HepG2 (cell line): ENCODE measurements around the gene CPNE2. TPM values are rescaled to one million over a fixed set of nuclear protein-coding genes. Genes with fewer than 3 reads are reported as not detected.

Source experiments
- BATF2 ChIP-seq: sonication (generic); formaldehyde crosslinking; IDR thresholded peaks from 2 replicates; pipeline ENCODE4 v1.8.0; 2022; ENCODE audit warnings: mild to moderate bottlenecking, missing genetic modification reagents, moderate library complexity
- GZF1 ChIP-seq: sonication (generic); formaldehyde crosslinking; IDR thresholded peaks from 2 replicates; pipeline ENCODE4 v1.5.1; 2020; ENCODE audit warnings: mild to moderate bottlenecking, missing genetic modification reagents
- HMGA1 ChIP-seq: sonication (generic); formaldehyde crosslinking; conservative IDR thresholded peaks from 2 replicates; pipeline ENCODE4 v1.4.0; 2020; ENCODE audit warnings: missing genetic modification reagents
- HOMEZ ChIP-seq: IDR thresholded peaks from 2 replicates; pipeline ENCODE4 v1.6.1; 2016; ENCODE audit warnings: low read depth
- MAFF ChIP-seq: IDR thresholded peaks from 2 replicates; pipeline ENCODE4 v1.6.1; 2011; ENCODE audit warnings: low read depth, low read length, improper control_type of control experiment
- MEIS1 ChIP-seq: sonication (generic); formaldehyde crosslinking; IDR thresholded peaks from 2 replicates; pipeline ENCODE4 v1.9.0; 2021; ENCODE audit warnings: mild to moderate bottlenecking, missing genetic modification reagents, moderate library complexity, borderline replicate concordance
- NCOA5 ChIP-seq: sonication (generic); formaldehyde crosslinking; IDR thresholded peaks from 2 replicates; pipeline ENCODE4 v1.4.0; 2020; ENCODE audit warnings: missing genetic modification reagents
- PHF8 ChIP-seq: sonication (generic); formaldehyde crosslinking; IDR thresholded peaks from 2 replicates; pipeline ENCODE4 v1.5.0; 2020; ENCODE audit warnings: missing genetic modification reagents
- PLSCR1 ChIP-seq: sonication (generic); formaldehyde crosslinking; IDR thresholded peaks from 2 replicates; pipeline ENCODE4 v1.5.0; 2020; ENCODE audit warnings: missing genetic modification reagents, mild to moderate bottlenecking, borderline replicate concordance
- RARA ChIP-seq: IDR thresholded peaks from 2 replicates; pipeline ENCODE4 v1.6.1; 2016; ENCODE audit warnings: missing genetic modification reagents, missing compliant biosample characterization
- SRY ChIP-seq: sonication (generic); formaldehyde crosslinking; IDR thresholded peaks from 2 replicates; pipeline ENCODE4 v1.8.0; 2022; ENCODE audit warnings: mild to moderate bottlenecking, missing genetic modification reagents
- TCF12 ChIP-seq, 2 experiments: fragments of 450-650 bp in 1 of 2; sonication (generic) in 1 of 2; formaldehyde crosslinking in 1 of 2; IDR thresholded peaks; 2 replicates each; pipeline versions ENCODE4 v1.6.1 to v1.8.0; 2017 to 2022; ENCODE audit warnings: antibody characterized with exemption in 1 of 2, mild to moderate bottlenecking in 1 of 2, missing genetic modification reagents in 1 of 2, moderate library complexity in 1 of 2
- THAP7 ChIP-seq: sonication (generic); formaldehyde crosslinking; IDR thresholded peaks from 2 replicates; pipeline ENCODE4 v1.8.1; 2023; ENCODE audit warnings: mild to moderate bottlenecking, missing genetic modification reagents
- ZBTB33 ChIP-seq: sonication (generic); formaldehyde crosslinking; IDR thresholded peaks from 2 replicates; pipeline ENCODE4 v1.4.0; 2020; ENCODE audit warnings: missing genetic modification reagents
- ZBTB49 ChIP-seq: sonication (generic); formaldehyde crosslinking; IDR thresholded peaks from 2 replicates; pipeline ENCODE4 v1.4.0; 2020; ENCODE audit warnings: missing genetic modification reagents, borderline replicate concordance
- ZNF275 ChIP-seq: sonication (generic); formaldehyde crosslinking; IDR thresholded peaks from 2 replicates; pipeline ENCODE4 v1.8.0; 2022; ENCODE audit warnings: missing genetic modification reagents, mild to moderate bottlenecking, inconsistent platforms, borderline replicate concordance
- ZNF430 ChIP-seq: sonication (generic); formaldehyde crosslinking; IDR thresholded peaks from 2 replicates; pipeline ENCODE4 v1.9.0; 2021; ENCODE audit warnings: mild to moderate bottlenecking, missing genetic modification reagents
- ZNF572 ChIP-seq: sonication (generic); formaldehyde crosslinking; IDR thresholded peaks from 2 replicates; pipeline ENCODE4 v1.5.1; 2020; ENCODE audit warnings: mild to moderate bottlenecking, missing genetic modification reagents
- ZNF788 ChIP-seq: sonication (generic); formaldehyde crosslinking; IDR thresholded peaks from 2 replicates; pipeline ENCODE4 v1.5.0; 2020; ENCODE audit warnings: mild to moderate bottlenecking, missing genetic modification reagents, borderline replicate concordance
- ZSCAN9 ChIP-seq: IDR thresholded peaks from 2 replicates; pipeline ENCODE4 v1.6.1; 2016; ENCODE audit warnings: borderline replicate concordance
- polyA plus RNA-seq, 8 experiments: library from polyadenylated mRNA; depleted of rRNA in 3 of 8; stranded (reverse) in 7 of 8; unstranded in 1 of 8; fragments of >200 nt; fragmentation: Illumina TruSeq in 4 of 8; extraction: Trizol in 4 of 8; gene quantifications; 2 replicates each; pipeline versions ENCODE4 v1.2.1 to v1.2.3, GENCODE V29; 2011 to 2016; ENCODE audit warnings: low read depth in 4 of 8, missing spikeins in 1 of 8, mixed read lengths in 1 of 8; ENCODE audit not compliant: insufficient read depth in 1 of 8
- total RNA-seq, 5 experiments: library from RNA; depleted of rRNA; stranded (reverse); fragments of >200 nt; fragmentation: Illumina TruSeq; extraction: Trizol; gene quantifications; 2 replicates each; pipeline ENCODE4 v1.2.3, GENCODE V29; 2016; ENCODE audit warnings: low read depth in 1 of 5

CPNE2 gene
- total and polyA plus RNA-seq, 2 of the 13 experiments (the other 11 are each of a cell fraction or from before 2014, with no cell fraction given), result 10.6 to 23.3 TPM

GRCh38 chr16:57155702-57156350 lies 63.4 kb downstream of the CPNE2 start (continued):
- TF ChIP-seq BATF2 (no peak), PHF8 (CRISPR knock-in tag) (no peak), RARA (CRISPR knock-in tag) (no peak), ZSCAN9 (CRISPR knock-in tag) (no peak), ZNF572 (no peak), THAP7 (CRISPR knock-in tag) (0 out of 2 replicates have a peak, but pooled peaks have one; percentile 17), MAFF (no peak), SRY (CRISPR knock-in tag) (no peak), MEIS1 (CRISPR knock-in tag) (no peak), ZBTB33 (CRISPR knock-in tag) (0 out of 2 replicates have a peak, but pooled peaks have one; percentile 13), ZNF788 (CRISPR knock-in tag) (no peak), ZBTB49 (no peak), ZNF275 (CRISPR knock-in tag) (0 out of 2 replicates have a peak, but pooled peaks have one; percentile 19), PLSCR1 (CRISPR knock-in tag) (no peak), NCOA5 (CRISPR knock-in tag) (no peak), ZNF430 (no peak), TCF12 (IDR thresholded peaks at IDR 0.05) (no peak), TCF12 (CRISPR knock-in tag; IDR thresholded peaks at IDR 0.05) (0 out of 2 replicates have a peak, but pooled peaks have one; percentile 58), HMGA1 (CRISPR knock-in tag) (no peak), GZF1 (CRISPR knock-in tag) (0 out of 2 replicates have a peak, but pooled peaks have one; percentile 35), HOMEZ (CRISPR knock-in tag) (no peak)
